NT2/D1 (cell line): ENCODE results near the gene ZNF714.

Source experiments
- SUZ12 ChIP-seq: IDR thresholded peaks from 2 replicates; pipeline ENCODE4 v1.6.1; 2011; ENCODE audit not compliant: insufficient read length, insufficient read depth; ENCODE audit errors: extremely low read depth
- ZNF274 ChIP-seq: IDR thresholded peaks from 2 replicates; pipeline ENCODE4 v1.6.1; 2011; ENCODE audit warnings: mild to moderate bottlenecking, low read depth, low read length

DNA sequence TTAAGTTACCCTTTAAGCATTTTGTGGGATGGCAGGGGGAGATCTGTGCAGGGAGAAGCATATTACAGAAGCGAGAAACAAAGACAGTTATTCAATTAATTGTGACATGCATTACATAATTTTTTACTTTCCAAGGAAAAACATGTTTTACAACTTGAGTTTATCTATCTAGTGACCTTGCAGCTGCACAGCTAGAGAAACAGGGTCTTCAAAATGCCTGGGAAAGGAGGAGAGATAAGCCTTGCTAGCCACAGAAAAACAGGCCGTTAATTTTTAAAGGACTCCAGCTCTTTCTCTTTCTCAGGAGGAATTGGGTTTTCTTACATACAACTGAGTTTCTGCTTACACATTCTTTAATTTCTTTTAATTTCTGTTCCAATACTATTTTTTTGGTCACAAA is 45.0 kb downstream of the ZNF714 start:
- TF ChIP-seq SUZ12 (no peak), ZNF274 (no peak)
